DMS53 treated with DMSO at 0.1 percent for 48 hours (cell line): ENCODE results near the gene MEIOB.
"Not testable (repeated sequence)": the region's sequence is repeated elsewhere in the genome, so short reads cannot be mapped to it uniquely, and the experiment has no call there.

Experiments used
- DNase-seq: peaks from one replicate; lab custom pipeline; 2025; ENCODE audit not compliant: unreplicated experiment; lab: John Stamatoyannopoulos, UW

The MEIOB gene

DNA sequence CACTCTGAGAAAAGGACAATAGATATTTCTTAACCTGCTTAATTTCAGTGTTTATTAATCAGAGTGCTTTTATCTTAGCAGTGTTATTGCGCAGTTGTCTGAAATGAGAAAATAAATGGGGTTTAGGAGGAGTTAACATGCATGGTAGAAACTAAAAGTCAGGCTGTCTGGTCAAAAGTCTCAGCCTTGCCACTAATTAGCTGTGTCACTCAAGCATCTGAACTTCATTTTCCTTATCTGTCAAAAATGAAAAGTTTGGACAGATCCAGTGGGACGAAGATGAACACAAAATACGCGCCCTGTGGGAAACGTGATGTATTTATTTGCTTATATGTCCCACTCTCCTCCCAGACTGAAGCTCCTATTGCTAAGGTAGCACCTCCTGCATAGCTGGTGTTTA is 6.3 kb upstream of the MEIOB start:
- no peak for DNase-seq

DNA sequence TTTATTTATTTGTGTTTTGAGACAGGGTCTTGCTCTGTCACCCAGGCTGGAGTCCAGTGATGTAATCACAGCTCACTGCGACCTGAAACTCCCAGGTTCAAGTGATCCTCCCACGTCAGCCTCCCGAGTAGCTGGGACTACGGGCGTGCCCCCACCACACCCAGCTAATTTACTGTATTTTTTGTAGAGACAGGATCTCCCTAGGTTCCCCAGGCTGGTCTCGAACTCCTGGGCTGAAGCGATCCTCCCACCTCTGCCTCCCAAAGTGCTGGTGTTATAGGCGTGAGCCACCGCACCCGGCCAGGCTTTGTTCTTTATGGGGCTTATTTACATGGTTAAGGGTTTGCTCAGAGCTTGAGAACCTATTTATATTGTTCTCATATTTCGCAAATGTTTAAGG is 5.8 kb upstream of the MEIOB start:
- peak; percentile 61 for DNase-seq

DNA sequence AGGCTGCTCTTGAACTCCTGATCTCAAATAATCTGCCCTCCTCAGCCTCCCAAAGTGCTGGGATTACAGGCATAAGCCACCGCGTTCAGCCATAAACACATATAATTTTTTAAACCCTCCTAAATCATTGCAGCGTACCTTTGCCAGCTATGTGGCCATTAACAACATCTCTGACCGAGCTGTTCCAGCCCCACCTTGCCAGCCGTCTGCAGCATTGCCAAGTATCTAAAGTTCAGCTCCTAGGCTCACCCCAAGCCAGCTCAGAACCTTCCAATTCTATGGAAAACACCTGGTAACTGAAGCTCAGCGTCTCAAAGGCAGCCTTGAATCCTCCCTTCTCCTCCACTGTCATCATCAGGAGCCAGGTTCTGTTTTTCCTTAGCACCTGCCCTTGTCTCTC is 5.1 kb upstream of the MEIOB start:
- DNase-seq, result no peak

DNA sequence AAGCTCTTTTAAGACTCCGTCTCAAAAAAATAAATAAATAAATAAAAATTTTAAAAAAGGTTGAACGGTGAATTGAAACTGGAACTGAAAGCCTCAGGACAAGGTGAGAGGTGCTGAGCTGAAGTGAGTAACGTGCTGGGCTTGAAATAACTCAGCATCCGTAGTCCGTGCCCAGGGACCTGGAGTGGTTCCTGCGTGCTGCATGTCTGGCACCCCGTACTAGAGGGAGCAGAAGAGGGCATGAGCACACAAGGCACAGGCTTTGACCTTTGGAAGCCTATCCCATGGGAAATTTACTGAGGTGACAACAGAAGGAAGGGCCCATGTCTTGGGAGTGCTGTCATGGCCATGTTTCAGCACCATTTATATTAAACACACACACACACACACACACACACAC is 4.5 kb upstream of the MEIOB start:
- DNase-seq, result no peak

DNA sequence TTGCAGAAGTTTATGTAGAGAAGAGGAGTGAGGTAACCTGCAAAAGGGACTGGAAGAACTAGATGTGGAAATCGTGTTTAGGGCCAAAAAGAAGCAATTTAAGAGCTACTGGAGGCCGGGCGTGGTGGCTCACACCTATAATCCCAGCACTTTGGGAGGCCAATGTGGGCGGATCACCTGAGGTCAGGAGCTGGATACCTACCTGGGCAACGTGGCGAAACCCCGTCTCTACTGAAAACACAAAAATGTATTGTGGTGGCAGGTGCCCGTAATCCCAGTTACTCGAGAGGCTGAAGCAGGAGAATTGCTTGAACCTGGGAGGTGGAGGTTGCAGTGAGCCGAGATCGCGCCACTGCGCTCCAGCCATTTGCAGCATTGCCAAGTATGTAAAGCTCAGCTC is 4.1 kb upstream of the MEIOB start:
- not testable (repeated sequence) for DNase-seq

DNA sequence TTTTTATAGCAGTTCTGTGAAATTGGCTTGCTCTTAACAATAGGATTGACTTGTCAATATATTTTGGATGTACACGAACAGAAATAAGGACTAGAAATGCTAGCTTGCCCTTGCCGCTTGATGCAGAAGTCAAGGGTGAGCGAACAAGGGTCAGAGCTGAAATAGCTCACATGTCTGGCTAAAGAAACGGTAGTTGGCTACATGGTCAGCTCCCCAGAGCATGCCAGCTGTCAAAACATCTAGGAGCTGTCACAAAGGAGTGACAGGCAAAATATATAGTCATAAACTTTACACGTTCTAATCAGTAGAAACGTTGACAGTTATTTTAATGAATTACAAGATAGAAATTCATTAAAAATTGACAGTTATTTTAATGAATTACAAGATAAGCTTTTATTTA is 2.9 kb upstream of the MEIOB start:
- no peak for DNase-seq

GRCh38 chr16:1870365-1871082 is 1.4 kb downstream of the MEIOB start:
- peak; percentile 87 for DNase-seq

DNA sequence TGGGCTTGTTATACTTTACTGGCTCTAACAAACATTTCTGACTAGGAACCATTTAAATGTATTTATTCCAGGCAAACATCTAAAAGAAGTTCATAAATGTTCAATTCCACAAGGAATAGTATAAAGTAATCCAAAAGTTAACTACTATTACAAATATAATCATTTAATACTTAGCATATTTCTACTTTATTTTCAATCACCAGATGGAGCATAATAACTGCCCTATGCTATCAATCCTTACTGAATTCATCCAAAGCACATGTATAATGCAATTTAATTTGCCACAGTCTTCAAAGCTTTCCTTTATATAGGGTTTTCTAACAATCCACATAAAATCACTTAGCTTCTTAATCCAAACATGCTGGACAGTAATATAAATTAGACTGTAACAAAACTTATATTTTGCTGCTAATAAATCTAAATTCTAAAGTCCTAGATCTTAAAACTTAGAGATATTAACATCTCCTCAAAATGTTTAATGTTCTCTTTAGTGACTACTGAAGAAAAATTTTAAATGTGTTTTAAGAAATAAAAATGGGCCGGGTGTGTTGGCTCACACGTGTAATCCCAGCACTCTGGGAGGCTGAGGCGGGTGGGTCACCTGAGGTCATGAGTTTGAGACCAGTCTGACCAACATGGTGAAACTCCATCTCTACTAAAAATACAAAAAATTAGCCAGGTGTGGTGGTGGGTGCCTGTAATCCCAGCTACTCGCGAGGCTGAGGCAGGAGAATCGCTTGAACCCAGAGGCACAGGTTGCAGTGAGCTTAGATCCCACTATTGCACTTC is 5.9 kb downstream of the MEIOB start:
- no peak for DNase-seq

DNA sequence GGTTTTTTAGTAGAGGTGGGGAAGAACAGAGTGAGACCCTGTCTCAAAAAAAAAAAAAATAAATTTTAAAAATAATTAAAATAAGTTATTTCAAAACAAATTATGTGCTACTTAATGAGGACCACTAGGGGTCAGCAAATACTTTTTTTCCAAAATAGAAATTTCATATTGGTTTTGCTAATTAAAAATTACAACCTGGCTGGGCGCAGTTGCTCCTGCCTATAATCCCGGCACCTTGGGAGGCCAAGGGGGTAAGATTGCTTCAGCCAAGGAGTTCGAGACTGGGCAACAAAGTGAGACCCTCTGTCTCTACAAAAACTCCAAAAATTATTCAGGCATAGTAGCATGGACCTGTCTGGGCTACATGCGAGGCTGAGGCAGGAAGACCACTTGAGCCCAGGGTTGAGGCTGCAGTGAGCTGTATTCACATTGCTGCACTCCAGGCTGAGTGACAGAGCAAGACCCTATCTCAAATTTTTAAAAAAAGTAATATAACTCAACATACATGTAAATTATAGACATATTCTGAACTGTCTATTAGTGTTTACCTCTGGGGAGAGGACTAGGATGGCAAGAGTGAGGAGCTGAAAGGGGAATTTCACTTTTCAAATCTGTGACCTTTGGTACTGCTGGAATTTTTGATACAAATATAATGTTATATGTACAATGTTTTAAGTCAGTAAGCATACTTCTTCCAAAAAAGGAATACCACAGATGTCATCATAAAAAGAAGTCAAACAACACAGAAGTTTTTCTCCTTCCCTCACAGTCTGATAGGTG is 8.1 kb downstream of the MEIOB start:
- DNase-seq, result peak; percentile 35

GRCh38 chr16:1862394-1862793 is 9.6 kb downstream of the MEIOB start:
- DNase-seq, result no peak

DNA sequence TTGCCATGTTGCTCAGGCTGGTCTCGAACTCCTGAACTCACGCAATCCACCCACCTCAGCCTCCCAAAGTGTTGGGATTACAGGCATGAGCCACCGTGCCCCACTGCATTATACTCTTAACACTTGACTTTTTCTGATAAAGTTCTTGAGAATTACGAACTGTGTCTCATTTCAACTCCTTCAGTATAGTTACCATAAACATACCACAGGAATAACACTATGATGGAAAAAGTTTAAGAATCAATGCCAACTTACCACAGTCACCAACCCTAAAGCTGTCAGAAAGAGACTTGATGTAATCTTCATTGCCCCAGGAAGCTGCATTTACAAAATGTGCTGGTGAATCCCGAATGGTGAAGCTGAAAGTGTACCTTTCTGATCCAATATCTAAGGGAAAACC is 10.2 kb downstream of the MEIOB start:
- no peak for DNase-seq

DNA sequence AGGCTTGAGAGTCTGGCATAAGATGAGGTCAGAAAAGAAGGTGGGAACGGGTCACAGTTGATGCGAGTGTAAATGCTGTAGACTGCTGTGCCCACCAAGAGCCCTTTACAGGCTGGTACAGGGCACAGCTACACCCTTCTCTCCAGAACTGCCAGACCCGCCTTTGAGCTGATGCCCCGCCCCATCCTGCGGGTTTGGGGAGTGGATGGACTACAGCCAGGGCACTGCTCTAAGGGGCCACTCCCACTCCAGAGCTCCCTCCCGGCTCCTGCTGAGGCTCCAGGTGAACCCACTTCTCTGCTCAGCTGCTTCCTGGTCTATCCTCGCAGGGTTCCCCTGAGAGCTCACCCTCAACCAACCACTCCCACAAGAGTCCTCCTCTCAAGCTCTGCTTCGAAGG is 12.3 kb downstream of the MEIOB start:
- no peak for DNase-seq

GRCh38 chr16:1858189-1858865 is 13.6 kb downstream of the MEIOB start:
- DNase-seq, result no peak

GRCh38 chr16:1857433-1858097 is 14.4 kb downstream of the MEIOB start:
- no peak for DNase-seq

GRCh38 chr16:1851793-1852192 is 20.2 kb downstream of the MEIOB start:
- no peak for DNase-seq

- no peak for DNase-seq
Observed at GRCh38 chr16:1850981-1851380, 21.0 kb downstream of the MEIOB start.

GRCh38 chr16:1846416-1846815 is 25.5 kb downstream of the MEIOB start:
- no peak for DNase-seq

- DNase-seq, result no peak
Observed at GRCh38 chr16:1845985-1846384, 26.0 kb downstream of the MEIOB start.

DNA sequence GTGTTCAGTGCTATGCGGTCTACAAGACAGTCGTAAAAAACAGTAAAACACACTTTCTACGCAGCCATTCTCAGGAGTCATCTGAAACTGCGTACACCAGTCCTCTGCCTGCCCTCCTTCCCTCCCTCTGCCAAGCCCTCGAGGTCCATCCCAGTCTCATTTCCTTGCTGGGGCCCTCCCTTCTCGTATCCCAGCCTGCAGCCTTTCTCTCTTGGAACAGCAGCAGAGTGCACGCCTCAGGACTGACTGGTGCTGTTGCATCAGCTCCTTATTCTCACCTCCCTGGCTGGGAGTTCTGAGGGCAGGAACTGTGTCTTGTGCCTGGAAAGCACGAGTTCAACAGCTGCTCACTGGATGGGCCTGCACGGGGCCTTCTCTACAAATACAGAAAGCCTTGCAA is 32.4 kb downstream of the MEIOB start:
- no peak for DNase-seq

GRCh38 chr16:1834096-1834495 is 37.9 kb downstream of the MEIOB start:
- no peak for DNase-seq
